ENCODE measurements around the gene DLL1.

Gene DLL1

GRCh38 chr6:170294813-170295509 lies 4.1 kb upstream of the DLL1 start:
- DNase-seq (ENCODE audit: low read depth): no peak

DNA sequence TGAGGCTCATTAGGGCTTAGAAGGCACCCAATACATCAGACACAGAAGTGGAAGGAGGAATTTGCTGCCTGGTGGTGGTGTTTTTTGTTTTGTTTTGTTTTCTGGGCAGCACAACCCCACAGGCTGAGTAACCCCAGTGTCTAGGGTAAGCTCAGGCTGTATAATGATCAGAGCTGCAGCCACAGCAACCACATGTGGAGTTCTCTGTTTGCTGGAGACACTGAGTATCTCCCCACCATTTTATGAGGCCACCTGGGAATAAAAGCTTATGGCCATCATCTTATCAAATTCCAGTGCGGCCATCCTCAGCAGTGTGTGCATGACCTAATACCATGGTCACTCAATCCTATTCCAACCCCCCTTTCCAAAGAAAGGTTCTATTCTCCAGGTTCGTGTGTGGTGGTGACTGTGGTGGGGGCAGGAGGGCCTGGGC lies 3.4 kb upstream of the DLL1 start:
- DNase-seq (ENCODE audit: low read depth): no peak

DNA sequence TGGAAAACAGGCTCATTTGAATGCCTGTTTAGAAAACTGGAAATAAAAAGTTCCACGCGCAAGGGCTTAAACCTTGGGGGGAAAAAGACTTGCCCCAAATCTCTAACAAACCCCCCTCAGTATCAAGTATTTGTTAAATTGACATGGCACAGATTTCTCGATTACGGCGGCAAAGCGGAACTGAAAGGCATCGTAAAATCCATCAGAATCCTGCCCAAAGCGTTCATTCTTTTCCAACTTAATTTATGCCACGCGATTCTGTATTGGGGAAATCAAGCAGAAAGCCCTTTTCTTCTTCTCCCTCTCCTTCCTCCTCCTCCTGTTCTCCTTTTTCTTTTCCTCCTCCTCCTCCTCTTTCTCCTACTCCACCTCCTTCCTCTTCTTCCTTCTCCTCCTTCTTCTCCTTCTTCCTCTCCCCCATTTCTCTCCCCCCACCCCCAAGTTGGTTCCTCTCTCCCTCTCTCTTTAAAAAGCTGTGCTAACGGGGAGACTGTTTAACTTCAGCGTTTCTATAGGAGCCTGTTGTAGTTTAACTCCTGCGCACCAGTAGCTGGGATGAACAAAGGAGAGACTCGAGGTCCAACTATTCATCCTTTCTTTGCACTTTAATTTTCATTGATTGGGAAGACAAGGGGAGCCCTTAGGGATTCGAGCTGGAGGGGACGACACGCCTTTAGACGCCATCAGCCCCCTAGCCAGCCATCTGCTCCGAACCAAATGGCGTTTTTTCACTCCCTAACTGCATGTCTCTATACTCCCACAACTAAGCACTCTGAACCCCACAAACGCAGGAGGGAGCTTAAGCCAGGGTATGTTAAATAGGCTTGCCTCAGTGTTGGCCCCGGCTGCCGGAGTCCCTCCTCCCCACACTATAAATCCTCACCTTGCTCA lies 2.7 kb upstream of the DLL1 start:
- DNase-seq (ENCODE audit: low read depth): no peak

- DNase-seq (ENCODE audit: low read depth): no peak
Observed at GRCh38 chr6:170292407-170293158, 1.7 kb upstream of the DLL1 start.

DNA sequence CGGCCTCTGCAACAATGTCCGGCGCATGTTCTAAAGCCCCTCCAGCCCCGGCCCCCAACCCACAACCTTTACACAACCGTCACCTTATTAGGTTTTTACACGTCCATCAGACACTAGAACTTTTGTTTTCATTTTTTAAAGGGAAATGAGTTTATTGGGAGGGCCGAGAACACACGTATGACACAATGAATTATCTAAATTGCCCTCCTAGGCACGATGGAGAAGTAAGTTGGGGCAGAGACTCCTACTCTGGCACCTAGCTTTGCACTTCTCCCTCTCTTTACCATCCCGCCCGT lies 1.2 kb upstream of the DLL1 start:
- no peak for DNase-seq (ENCODE audit: low read depth)

DNA sequence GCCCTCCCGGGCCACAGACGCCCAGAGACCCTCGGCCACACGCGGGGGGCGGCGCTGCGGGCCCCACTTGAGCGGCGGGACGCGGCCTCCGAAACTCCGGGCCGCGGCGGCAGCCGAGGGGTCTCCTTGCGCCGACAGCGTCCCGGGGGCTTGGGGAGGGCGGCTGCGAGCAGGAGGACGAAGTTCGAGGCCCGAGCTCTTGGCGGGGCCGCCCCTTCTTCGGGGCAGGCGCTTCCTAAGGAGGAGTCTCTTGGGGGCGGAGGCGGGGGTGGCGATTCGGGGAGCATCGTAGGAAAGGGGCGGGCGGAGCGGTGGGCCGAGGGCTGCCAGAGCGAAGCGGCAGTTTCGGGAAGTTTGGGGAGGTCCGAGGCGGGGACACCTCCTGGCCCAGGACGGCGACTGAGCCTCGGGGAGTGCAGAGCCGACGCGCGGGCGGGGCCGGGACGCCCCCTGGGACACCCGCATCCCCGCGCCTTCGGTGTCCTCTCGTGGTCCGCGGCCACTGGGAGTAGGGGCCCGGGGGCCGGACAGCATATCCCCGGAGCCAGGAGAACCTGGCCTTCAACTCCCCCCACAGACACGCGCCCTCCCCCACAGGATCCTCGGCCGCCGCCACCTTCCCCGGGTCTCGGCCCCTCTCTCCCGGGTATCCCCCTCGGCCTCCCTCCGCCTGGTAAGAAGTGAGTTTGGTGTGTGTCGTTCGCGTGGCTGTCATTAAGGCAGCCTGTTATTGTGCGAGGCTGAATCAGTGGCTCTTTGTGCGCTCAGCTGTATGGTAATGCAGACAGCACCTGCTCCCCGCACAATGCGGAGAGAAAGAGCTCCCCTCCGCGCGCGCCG lies 613 bp upstream of the DLL1 start:
- DNase-seq (ENCODE audit: low read depth): no peak

- DNase-seq (ENCODE audit: low read depth): no peak
Observed at GRCh38 chr6:170289951-170290295, 955 bp downstream of the DLL1 start.

- DNase-seq (ENCODE audit: low read depth): no peak
Observed at GRCh38 chr6:170289180-170289931, 1.5 kb downstream of the DLL1 start.

- no peak for DNase-seq (ENCODE audit: low read depth)
Observed at GRCh38 chr6:170288852-170289179, 2.1 kb downstream of the DLL1 start.

DNA sequence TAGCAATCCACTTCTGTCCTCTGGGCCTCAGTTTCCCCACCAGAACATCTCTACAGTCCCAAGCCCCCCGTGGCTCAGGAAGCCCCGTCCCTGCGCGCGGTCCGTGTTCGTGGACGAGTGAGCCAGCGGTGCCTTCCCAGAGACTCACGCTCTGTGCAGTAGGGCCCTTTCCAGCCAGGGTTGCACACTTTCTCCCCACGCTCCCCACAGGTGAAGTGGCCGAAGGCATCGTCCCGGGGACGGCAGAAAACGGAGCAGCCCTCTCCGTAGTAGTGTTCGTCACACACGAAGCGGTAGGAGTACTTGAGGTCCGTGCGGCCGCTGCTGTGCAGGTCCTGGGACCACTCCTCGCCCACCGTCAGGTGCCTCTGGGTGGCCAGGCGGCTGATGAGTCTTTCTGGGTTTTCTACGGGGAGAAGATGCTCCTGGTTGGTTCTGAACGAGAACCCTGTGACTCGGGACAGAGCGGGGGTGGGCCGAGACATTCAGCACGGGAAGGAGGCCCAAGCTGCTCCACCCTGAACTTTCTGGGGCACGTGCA lies 2.7 kb downstream of the DLL1 start:
- no peak for DNase-seq (ENCODE audit: low read depth)

- no peak for DNase-seq (ENCODE audit: low read depth)
Observed at GRCh38 chr6:170287371-170287876, 3.5 kb downstream of the DLL1 start.

- DNase-seq (ENCODE audit: low read depth): no peak
Observed at GRCh38 chr6:170286934-170287265, 4.0 kb downstream of the DLL1 start.

DNA sequence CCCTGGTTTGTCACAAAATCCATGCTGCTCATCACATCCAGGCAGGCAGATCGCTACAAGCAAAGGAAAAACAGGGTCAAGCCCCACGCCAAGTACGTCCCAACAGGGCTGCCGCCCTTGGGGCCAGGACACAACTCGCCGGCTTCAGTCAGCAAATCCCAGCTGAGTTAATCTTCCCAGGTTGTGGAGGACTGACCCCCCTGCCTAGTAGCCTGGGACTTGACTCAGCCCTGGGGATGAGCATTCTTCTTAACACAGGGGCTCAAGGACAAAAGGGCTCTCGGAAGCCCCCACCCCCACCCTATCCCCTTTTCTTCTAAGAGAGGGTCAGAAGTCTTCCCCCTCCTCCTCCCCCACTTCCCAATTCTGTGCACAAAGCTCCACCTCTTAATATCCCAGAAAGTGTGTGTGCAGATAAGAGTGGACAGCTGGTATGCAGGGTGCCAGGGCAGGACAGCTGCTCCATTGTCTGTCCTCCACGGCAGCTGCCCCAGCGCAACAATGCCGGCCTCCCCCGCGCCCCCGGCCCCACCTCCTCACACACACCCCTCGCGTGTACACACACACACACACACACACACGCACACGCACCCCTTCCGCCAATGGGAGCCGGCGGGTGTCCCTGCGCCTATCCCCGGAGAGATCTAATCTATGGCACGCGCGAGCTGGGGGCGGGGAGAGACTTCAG lies 4.5 kb downstream of the DLL1 start:
- DNase-seq (ENCODE audit: low read depth): no peak

DNA sequence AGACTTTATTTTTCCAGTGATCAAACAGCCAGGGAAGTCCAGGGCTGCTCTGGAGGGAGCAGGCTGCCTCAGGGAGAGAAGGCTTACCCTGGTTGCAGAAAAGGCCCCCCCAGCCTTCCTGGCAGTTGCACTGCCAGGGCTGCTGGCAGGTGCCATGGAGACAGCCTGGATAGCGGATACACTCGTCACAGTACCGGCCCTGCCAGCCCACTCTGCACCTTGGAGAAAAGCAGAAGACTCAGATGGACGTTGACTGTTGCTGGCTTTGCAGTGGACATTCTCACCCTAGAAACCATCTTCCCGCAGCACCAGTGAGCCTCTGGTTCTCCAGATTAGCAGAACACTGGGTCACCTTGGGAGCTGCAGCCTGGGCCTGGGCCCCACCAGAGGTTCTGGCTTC lies 5.4 kb downstream of the DLL1 start:
- DNase-seq (ENCODE audit: low read depth): no peak

DNA sequence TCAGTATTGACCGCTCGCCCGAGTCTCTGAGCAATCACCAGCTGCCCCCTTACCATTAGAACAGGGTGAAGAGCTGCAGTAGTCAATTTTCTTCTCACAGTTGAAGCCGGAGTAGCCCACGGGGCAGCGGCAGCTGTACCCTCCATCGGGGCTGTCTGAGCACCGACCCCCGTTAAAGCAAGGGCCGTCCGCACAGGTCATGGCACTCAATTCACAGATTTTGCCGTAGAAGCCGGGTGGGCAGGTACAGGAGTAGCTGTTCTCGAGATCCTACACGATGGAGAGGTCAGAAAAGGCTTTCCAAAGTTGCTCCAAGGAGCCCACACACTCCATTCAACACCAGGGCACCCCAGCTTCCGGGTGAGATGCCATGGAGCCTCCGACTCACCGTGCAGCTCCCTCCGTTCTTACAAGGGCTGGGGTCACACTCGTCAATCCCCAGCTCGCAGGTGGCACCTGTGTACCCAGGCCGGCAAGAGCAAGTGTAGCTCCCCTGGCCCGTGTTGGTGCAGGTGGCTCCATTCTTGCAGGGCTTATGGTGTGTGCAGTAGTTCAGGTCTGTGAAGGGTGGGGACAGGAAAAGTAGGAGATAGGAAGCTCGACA lies 5.9 kb downstream of the DLL1 start:
- no peak for DNase-seq (ENCODE audit: low read depth)

DNA sequence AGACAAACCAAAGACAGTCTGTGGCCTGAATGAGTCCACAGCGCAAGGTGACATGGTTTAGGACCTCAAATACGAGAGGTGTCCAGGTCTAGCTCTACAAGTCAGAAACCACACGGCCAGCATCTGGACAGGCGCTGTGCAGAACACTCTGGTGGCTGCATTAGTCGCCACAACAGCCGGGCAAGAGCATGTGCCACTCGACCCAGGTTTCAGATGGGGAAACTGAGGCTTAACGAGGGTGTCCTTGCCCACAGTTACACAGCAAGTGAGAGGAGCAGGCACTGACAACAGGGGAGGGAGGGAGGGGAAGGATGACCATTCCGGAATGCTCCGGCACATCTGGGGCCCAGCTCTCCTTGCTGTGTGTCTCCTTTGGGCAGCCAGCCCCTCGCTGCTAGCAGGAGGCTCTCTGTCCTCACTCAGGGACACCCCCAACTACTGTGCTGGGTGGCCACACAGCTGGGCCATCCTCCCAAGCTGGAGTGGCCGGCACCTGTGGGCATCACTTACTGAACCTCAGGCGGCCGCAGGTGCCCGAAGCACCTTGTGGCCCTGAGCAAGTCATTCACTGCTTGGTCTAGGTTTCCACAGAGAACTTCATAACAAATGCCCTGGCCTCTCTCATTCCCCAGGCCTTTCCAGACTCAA lies 6.6 kb downstream of the DLL1 start:
- DNase-seq (ENCODE audit: low read depth): no peak

DNA sequence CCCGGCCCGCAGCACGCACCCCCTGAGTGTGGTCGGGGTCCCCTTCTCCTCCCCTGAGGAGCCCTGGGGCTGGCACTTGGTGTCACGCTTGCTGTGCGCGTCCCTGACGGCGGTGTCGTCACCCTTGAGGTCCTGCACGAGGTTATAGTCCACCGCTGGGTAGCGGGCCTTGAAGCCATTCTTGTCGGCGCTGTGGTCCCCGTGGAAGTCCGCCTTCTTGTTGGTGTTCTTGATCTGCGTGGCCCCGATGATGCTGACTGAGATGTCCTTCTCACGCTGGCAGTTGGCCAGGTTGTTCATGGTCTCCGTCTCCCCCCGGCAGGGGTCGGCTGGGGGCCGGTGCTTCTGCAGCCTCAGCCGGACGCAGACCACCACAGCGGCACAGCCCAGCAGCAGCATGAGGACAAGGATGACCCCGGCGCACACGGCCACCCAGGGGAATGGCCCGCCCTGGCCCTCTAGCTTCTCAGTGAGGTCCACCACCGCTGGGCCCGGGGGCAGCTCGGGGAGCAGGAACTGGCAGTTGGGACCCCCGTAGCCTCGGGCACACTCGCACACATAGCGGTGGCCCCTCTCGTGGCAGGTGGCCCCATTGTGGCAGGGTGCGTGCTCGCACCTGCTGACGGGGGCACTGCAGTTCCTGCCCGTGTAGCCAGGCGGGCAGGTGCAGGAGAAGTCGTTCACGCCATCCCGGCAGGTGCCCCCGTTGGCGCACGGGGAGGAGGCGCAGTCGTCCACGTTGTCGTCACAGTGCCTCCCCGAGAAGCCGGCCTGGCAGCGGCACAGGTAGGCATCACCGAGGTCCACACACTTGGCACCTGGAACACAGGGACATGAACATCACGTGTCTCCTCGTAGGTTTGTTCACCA lies 7.4 kb downstream of the DLL1 start:
- DNase-seq (ENCODE audit: low read depth): no peak

- no peak for DNase-seq (ENCODE audit: low read depth)
Observed at GRCh38 chr6:170282512-170283158, 8.2 kb downstream of the DLL1 start.
